Fibroblast of pulmonary artery (primary cell): ENCODE results near the gene PSAPL1.

ENCODE experiments used
- DNase-seq: peaks from one replicate; pipeline ENCODE4 v3.0.0-alpha.2; 2010; ENCODE audit warnings: low read depth
- H3K4me3 ChIP-seq: replicated peaks from 2 replicates; pipeline ENCODE4 v1.5.1; 2011; ENCODE audit warnings: low read depth, mild to moderate bottlenecking, control low read depth, low read length, moderate library complexity
- CTCF ChIP-seq: IDR thresholded peaks from 2 replicates; pipeline ENCODE4 v1.5.1; 2011; ENCODE audit warnings: mild to moderate bottlenecking, control low read depth, low read length, inconsistent platforms; ENCODE audit errors: missing control alignments

The PSAPL1 gene

GRCh38 chr4:7434766-7435150 is at the start of gene PSAPL1:
TSS of gene PSAPL1 (minus strand) at chr4:7434930. CDS start at chr4:7434879, 51 bp downstream.
- DNase-seq, result peak; percentile 47
- TF ChIP-seq CTCF, result no peak

GRCh38 chr4:7481227-7481626 is 46.5 kb upstream of the PSAPL1 start:
- no peak for DNase-seq
- no peak overlapping the region for H3K4me3 ChIP-seq
- TF ChIP-seq CTCF, result no peak

More at GRCh38 chr4:7434766-7435150, at the start of gene PSAPL1:
- H3K4me3 ChIP-seq, result no peak within 1 kb of the TSS

GRCh38 chr4:7480423-7480822 is 45.7 kb upstream of the PSAPL1 start:
- H3K4me3 ChIP-seq, result no peak overlapping the region
- no peak for DNase-seq
- TF ChIP-seq CTCF, result no peak

DNA sequence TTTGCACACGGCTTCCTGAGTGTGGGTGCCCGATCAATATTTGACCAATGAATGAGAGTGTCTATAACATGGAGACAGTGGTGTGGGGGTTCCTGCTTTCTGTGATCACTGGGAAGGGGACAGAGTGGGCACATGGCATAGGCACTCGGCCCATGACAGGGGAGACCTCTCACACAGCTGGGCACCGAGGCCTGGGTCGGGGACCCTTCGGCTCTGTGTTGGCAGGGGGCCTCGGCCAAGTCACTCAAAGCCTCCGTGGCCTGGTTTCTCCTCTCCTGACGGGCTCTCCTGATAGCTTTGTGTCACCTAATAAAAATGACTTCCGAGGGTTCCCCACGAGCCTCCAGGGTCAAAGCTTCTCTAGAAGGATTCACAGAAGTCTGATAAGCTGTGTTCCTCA is 43.9 kb upstream of the PSAPL1 start:
- TF ChIP-seq CTCF, result no peak
- no peak overlapping the region for H3K4me3 ChIP-seq
- DNase-seq, result no peak

- H3K4me3 ChIP-seq, result no peak overlapping the region
- no peak for TF ChIP-seq CTCF
- DNase-seq, result no peak
These were observed 43.0 kb upstream of the PSAPL1 start for GRCh38 chr4:7477695-7478094.

- no peak for TF ChIP-seq CTCF
- no peak for DNase-seq
- no peak overlapping the region for H3K4me3 ChIP-seq
These were observed 42.1 kb upstream of the PSAPL1 start for GRCh38 chr4:7476820-7477219.

DNA sequence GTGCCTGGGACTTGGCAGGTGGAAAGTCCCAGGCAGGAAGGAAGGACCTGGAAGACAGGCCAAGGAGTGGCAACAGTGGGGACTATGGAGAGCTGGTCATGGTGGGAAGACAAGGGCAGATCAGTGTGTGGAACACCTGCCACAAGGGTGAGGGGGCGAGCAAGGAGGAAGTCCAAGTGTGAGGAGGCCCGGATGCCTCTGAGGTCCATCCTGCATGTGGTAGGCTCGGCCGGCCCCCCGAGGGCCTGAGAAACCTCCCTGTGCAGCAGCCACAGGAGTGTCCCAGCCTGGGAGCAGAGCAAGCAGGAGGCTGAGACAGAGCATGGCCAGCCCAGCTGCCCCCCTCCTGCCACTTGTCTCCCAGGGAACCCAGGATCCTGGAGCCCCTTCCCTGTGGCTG is 40.5 kb upstream of the PSAPL1 start:
- TF ChIP-seq CTCF, result no peak
- DNase-seq, result no peak
- H3K4me3 ChIP-seq, result no peak overlapping the region
